GM12864 (cell line): ENCODE data around the gene STK16.

Experiments
- DNase-seq: peaks from one replicate; pipeline ENCODE4 v3.0.0-alpha.2; 2011; ENCODE audit warnings: low read depth
- H3K4me3 ChIP-seq: 2 replicates; pipeline ENCODE4 v1.5.1; 2011; ENCODE audit warnings: mild to moderate bottlenecking, low read depth, low read length, control low read depth
- CTCF ChIP-seq: IDR thresholded peaks from 2 replicates; pipeline ENCODE4 v1.5.1; 2011; ENCODE audit warnings: low read depth, mild to moderate bottlenecking, moderate library complexity, low read length, control low read depth, inconsistent platforms; ENCODE audit errors: missing control alignments

STK16 gene

DNA sequence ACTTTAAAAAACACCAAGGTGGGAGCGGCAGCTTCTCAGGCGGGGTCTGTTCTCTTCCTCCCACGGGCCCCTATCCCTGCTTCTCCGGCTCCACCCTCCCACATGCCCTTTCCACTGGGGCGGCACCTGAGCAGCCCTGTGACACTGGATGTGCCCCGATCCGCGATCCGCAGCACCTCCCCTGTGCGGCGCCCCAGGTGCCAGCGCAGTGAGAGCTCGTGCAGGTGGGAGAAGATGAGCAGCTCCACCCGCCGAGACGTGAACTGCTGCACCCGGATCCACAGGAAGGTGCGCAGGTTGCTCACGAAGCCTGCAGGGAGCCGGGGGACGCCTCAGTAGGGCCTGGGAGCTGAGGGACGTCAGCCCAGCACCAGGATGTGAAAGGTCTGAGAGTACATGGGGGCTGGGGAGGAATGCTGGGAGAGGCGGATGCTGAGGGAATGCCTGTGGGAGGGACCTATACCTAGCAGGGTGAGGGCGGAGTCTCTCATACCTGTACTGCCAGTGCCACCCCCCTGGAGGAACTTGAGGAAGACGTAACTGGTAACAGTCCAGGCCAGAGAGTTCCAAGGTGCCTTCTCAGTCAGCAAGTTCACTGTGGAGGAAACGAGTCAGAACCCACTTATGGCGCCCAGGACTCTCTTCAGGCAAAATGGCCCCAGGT, 29.3 kb upstream of the STK16 start:
- no peak for DNase-seq
- TF ChIP-seq CTCF = no peak
- no peak overlapping the region for H3K4me3 ChIP-seq

DNA sequence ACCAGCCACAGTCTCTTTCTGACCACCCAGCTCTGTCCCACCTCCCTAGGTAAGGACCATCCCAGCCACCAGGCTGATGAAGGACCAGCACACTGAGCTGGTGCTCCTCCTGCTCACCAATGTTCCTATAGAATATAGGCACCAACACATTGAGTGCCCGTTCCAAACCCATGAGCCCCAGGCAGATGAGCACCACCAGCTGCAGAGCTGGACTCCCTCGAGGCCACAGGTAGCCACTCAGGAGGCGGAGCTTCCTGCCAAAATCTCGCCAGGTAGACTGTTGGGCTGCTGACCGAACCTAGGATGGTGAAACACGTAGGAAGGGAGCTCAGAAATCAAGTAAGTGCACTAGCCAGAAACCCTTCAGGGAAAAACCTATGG, 28.8 kb upstream of the STK16 start:
- H3K4me3 ChIP-seq = no peak overlapping the region
- no peak for TF ChIP-seq CTCF
- no peak for DNase-seq

DNA sequence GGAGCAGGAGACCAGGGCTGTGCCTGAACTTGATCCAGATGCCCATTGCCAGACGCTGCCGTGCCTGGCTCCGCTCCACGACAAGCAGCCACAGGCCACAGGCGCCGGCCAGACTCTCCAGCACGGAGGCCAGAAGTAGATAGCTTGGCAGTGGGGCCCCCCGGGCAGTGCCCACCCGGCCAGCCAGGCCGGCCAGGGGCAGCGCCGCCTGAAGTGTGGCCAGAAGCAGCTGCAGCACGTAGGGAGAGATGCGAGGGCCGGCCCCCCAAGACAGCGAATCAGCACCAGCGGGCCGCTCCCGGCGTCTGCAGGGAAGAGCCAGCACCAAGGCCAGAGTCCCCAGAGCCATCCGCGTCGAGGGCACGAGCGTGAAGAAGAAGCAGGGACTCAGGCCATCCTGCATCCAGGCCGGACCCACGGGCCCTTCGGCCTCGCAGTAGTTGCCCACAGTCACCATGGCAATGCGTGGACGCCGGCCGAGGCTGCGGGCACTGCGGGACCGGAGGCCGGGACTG, 27.0 kb upstream of the STK16 start:
- DNase-seq = no peak
- H3K4me3 ChIP-seq = peak overlapping the region; percentile 86
- no peak for TF ChIP-seq CTCF

- TF ChIP-seq CTCF = no peak
- H3K4me3 ChIP-seq = peak within 1 kb of the TSS; percentile 86
- DNase-seq = peak; percentile 62
These were observed 26.3 kb upstream of the STK16 start, which contains the start of gene ABCB6 for GRCh38 chr2:219218732-219219701. Gene ABCB6, minus strand, starts transcription at chr2:219218958. Its CDS starts 285 bp downstream, at chr2:219218673.

- no peak for TF ChIP-seq CTCF
- DNase-seq = no peak
- no peak overlapping the region for H3K4me3 ChIP-seq
These were observed 25.3 kb upstream of the STK16 start for GRCh38 chr2:219219784-219220532.

GRCh38 chr2:219220652-219221402, 24.5 kb upstream of the STK16 start:
- no peak for DNase-seq
- no peak for TF ChIP-seq CTCF
- H3K4me3 ChIP-seq = no peak overlapping the region
